ENCODE measurements around the gene OR8B8.
A peak's percentile ranks its signal among the peaks of the same experiment; 100 is the strongest.
"Not testable (repeated sequence)": the region's sequence is repeated elsewhere in the genome, so short reads cannot be mapped to it uniquely, and the experiment has no call there.

Gene OR8B8

DNA sequence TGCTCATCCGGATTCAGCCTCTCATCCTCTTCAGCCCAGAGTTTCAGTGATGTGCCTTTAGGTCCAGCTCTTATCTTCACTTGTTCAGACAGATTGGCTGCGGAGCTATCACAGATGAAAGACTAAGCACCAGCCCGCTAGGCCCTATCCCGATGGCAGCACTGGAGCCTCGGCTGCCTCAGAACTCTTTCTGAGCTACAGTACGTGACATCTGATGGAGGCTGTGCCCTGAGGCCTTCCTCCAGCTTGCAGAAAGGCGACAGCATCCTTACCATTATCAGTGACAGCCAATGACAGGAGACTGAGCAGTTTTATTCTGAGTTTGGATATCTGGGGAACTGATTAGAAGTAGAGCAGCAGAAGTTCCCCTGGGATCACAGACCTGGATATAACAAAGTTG, 4.0 kb downstream of the OR8B8 start:
- no peak for DNase-seq (ENCODE audit: low read depth)

DNA sequence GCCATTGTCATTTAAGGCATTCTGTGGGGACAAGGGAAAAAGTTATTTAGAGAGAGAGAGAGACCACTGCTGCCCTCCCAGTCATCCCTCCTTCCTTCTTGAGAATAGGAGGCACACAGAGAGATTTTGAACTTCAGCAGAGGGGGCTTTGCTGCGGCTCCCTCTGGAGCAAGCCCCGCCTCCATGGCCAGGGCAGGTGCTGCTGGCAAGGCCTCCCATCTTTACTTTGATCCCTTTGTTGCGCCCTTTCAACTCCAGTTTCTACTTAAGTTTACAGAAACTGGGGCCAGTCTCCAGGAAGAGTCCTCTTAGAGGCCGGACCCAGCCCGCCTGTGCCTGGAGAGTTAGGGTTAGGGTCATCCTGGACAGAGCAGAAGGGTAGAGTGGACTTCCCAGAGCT, 4.4 kb downstream of the OR8B8 start:
- DNase-seq (ENCODE audit: low read depth): no peak

DNA sequence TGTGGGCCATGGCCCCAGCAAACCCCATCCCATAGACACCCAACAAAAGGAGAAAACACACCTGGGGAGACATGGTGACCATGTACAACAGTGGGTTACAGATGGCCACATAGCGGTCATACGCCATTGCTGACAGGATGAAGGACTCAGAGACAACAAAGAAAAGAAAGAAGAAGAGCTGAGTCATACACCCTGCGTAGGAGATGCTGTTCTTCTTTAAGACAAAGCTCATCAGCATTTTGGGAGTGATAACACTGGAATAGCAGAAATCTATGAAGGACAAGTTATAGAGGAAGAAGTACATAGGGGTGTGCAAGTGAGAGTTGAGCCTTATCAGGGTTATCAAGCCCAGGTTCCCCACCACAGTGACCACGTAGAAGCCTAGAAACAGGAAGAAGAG, 4.9 kb downstream of the OR8B8 start:
- peak; percentile 26 for DNase-seq (ENCODE audit: low read depth)

DNA sequence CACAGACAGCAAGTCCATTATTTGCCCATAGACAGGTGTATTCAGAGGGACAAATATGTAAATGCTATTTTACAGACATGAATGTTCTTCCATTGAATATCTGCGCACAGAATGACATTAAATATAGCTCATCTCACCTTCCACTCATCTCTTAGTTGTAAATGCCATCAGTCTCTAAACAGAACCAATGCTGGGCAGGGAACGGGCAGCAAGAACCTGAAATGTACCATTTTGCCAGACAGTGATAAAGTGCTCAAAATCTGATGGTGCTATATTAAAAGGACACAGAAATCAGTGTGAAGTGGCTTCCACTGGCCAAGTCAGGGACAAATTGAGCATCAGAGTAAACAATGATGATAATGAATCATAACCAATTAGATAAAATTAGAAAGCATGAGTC, 10.8 kb downstream of the OR8B8 start:
- DNase-seq (ENCODE audit: low read depth): no peak

DNA sequence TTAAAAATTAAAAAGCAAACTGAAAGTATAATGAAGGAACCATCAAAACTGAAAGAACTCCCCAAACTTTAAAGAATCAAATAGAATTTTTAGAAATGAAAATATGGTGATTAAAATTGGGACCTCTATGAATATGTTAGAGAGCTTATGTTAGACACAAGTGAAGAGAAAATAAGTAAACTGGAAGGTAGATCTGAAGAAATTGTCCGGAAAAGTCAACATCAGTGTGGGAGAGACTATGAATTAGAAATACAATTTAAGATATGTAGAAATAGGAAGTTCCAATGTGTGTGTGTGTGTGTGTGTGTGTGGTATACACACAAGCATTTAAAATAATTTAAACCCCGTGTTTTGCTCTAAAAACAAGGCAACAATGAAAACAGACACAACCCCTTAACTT, 15.9 kb downstream of the OR8B8 start:
- no peak for DNase-seq (ENCODE audit: low read depth)

DNA sequence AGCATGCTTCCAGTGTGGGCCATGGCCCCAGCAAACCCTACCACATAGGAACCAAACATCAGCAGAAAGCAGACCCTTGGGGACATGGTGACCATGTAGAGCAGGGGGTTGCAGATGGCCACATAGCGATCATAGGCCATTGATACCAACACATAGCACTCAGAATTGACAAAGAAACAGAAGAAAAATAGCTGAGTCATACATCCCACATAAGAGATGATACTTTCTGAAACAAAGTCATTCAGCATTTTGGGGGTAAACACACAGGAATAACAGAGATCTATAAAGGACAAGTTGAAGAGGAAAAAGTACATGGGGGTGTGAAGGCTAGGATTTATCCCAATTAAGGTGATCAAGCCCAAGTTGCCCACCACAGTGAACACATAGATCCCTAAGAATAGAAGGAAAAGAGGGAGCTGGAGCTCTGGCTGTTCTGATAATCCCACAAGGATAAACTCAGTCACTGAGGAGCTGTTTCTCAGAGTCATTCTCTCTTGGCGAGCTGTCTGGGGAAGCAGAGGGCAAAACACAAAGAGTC, 21.0 kb downstream of the OR8B8 start, which contains the start of gene OR8B4:
Gene OR8B4, minus strand, starts transcription at position 488 of the 538 bp plus-strand sequence. Its CDS starts 0 bp downstream, at position 488.
- no peak for DNase-seq (ENCODE audit: low read depth)

DNA sequence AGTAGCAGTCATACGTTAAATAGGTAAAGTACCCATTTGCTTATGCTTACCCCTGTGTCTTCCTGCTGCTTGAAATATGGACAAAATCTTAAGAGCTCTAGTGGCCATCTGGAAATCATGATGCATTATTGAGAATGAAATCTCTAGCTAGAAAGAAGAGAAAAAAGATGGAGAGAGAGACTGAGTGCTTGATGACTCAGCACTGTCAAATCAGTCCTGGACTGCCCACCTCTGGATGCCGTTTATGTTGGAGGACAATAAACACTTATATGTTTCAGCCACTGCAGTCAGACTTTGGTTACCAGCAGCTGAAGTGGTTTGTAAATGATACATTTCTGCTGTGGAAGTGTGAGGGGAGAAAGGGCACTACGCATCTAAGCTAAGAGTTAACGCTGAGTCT, 24.5 kb downstream of the OR8B8 start:
- DNase-seq (ENCODE audit: low read depth): no peak

DNA sequence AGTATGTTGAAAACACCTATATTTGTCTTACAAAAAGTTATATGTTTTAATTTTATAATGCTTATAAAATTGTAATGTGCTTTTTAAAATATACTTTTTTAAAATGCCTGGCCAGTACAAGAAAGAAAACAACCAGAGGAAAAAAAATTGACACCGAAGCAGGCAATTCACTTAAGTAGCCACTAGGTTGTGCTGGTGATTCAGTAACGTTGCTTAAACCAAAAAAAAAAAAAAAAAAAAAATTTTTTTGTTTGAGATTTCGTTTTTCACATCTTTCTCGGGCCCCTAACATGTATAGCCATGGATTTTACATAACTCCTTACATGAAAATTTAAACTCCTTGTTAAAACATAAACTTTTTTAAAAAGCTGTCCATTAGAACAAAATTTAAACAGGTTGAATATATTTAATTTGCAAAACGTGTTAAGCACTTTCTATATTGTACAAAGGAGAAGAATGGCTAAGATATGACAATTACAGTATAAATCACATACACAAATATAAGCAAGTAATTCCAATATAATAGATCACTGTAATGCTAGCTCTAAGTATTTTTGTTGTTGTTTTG, 30.1 kb downstream of the OR8B8 start:
- no peak for DNase-seq (ENCODE audit: low read depth)

DNA sequence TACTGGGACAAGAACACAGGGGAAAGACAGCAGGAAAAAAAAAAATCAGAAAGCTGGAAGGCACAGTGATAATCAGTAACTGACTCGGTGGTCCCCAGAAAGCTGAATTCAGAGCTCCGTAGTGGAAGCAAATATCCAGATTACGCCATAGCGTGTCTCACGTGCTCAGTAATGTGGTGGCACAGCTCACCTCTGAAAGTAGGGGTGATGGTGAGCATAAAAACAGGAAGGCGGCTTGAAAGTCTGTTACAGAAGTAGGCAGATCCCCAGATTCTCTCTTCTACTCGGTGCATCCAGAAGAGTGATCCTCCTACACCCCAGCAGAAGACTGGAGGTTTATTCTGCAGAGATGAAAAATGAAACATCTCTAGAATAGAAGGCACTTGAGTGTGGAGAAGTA, 35.6 kb downstream of the OR8B8 start:
- DNase-seq (ENCODE audit: low read depth): no peak

DNA sequence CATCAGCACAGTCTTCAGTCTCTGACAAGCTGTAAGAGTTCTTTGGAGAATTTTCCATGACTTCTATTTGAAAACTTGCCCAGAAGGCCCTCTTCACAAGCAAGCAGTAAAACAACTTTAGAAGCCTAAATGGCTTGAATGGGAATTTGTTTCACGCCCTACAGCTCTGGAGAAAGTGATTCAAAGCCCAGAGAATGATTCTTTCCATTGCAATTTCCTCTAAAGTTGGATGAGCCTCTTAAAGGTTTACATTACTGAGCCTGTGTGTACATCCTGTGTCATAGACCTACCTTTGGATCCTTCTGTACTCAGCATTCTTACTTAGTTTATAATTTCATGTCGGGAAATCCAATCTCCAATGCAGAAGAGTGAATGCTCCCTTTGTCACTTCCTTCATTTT, 39.9 kb downstream of the OR8B8 start:
- DNase-seq (ENCODE audit: low read depth): no peak

DNA sequence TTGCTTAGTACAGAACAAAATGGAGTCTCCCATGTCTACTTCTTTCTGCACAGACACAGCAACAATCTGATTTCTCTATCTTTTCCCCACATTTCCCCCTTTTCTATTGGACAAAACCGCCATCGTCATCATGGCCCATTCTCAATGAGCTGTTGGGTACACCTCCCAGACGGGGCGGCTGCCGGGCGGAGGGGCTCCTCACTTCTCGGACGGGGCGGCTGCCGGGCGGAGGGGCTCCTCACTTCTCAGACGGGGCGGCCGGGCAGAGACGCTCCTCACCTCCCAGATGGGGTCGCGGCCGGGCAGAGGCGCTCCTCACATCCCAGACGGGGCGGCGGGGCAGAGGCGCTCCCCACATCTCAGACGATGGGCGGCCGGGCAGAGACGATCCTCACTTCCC, 42.3 kb downstream of the OR8B8 start:
- DNase-seq (ENCODE audit: low read depth): not testable (repeated sequence)

DNA sequence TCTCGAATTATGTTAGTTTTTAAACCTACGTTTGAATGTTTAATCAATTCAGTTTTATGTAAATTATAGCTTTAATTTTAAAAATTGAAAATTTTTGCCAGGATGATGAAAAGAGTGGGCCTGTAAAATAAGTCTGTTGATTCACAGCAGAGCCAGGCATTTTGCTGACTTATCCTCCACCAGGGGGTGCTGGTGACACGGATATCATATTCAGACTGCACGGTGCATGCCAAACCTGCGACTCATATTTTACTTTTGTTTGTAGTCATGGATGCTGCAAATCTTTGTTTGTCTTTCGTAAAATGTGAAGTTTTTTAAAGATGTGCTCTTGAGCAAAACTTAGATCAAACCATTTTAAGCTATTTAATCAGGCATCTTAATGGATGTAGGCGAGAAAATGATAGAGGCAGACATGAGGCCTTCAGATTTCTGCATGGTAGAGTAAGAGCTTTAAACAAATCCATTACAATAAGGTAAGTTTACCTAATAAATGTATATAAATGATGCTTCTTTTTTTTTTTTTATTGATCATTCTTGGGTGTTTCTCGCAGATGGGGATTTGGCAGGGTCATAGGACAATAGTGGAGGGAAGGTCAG, 43.1 kb downstream of the OR8B8 start:
- peak; percentile 33 for DNase-seq (ENCODE audit: low read depth)

DNA sequence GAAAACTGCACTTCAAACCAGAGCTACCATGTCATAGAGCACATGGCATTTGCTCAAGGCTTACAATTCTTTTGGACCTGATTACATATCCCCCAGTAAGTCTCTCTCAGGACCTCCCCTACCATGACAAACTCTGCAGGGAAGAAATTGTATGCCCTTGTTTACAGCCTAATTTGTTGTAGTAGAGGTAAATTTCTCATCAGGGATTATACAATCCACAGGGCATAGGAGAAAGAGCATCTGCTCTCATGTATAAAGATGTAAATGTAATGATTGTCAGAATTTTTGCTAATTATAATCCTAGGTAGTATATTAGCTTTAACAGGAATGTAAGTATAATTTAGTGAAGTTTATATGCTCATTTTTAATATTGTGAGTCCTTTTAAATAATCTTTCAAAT, 46.6 kb downstream of the OR8B8 start, which contains the start of gene OR8B3:
Gene OR8B3, minus strand, starts transcription at position 101 of the 400 bp plus-strand sequence. CDS start 1,673 bp downstream, outside the sequence.
- no peak for DNase-seq (ENCODE audit: low read depth)

DNA sequence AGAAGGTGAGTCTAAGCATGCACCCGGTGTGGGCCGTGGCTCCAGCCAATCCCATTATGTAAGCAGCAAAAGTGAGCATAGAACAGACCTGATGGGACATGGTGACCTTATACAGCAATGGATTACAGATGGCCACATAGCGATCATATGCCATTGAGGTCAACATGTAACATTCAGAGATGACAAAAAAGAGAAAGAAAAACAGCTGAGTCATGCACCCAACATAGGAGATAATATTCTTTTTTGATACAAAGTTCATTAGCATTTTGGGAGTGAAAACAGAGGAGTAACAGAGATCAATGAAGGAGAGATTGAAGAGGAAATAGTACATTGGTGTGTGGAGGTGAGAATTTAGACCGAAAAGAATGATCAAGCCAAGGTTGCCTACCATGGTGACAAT, 48.6 kb downstream of the OR8B8 start:
- DNase-seq (ENCODE audit: low read depth): not testable (repeated sequence)

DNA sequence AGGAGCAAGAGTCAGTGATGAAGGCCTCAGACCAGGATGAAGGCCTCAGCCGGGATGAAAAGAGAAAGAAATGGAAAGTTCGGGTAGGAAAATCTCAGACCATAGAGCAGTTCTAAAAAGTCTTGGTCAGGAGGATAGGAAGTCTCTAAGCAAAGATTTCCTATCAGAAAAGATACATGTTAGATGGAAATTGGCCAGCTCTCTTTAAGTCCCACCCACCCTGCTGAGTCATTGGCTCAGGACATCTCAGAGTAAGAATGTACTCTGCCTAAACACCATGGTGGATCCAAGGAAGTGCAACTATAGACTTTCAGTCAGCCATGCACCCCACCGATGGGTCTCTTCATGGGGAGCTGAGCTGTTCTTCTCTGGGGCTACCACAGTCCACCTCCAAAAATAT, 51.1 kb downstream of the OR8B8 start:
- no peak for DNase-seq (ENCODE audit: low read depth)
